Endothelial cell of umbilical vein (primary cell): ENCODE measurements around the gene GNB2.

Source experiments
- CTCF ChIP-seq, 2 donors: IDR thresholded peaks; 1 replicate in 1 of 2; 2 replicates in 1 of 2; pipeline ENCODE4 v1.5.1; 2011; ENCODE audit warnings: low read length in 2 of 2, mild to moderate bottlenecking in 2 of 2, moderate library complexity in 2 of 2, control low read depth in 1 of 2, inconsistent platforms in 1 of 2, low read depth in 1 of 2; ENCODE audit not compliant: insufficient read depth in 1 of 2; ENCODE audit errors: extremely low read depth in 1 of 2
- EZH2 ChIP-seq: IDR thresholded peaks from 2 replicates; pipeline ENCODE4 v1.6.1; 2012; ENCODE audit warnings: borderline replicate concordance, low read depth, mild to moderate bottlenecking, moderate library complexity, low read length, inconsistent platforms; ENCODE audit not compliant: severe bottlenecking
- FOS ChIP-seq: IDR thresholded peaks from 2 replicates; pipeline ENCODE4 v1.6.1; 2011; ENCODE audit warnings: mild to moderate bottlenecking, low read length, moderate library complexity, borderline replicate concordance; ENCODE audit not compliant: insufficient read depth
- GATA2 ChIP-seq: IDR thresholded peaks from 2 replicates; pipeline ENCODE4 v1.7.0; 2011; ENCODE audit warnings: low read depth, mild to moderate bottlenecking, moderate library complexity, mixed read lengths, low read length; ENCODE audit not compliant: insufficient read length, insufficient read depth
- JUN ChIP-seq: IDR thresholded peaks from 2 replicates; pipeline ENCODE4 v1.6.1; 2011; ENCODE audit warnings: borderline replicate concordance, low read depth; ENCODE audit not compliant: insufficient read length, insufficient read depth
- MAX ChIP-seq: IDR thresholded peaks from 2 replicates; pipeline ENCODE4 v1.6.1; 2011; ENCODE audit not compliant: insufficient read depth, insufficient read length
- MYC ChIP-seq: IDR thresholded peaks from one replicate; pipeline ENCODE4 v1.6.1; 2011; ENCODE audit warnings: mild to moderate bottlenecking, low read depth, low read length
- POLR2A ChIP-seq: IDR thresholded peaks from 2 replicates; pipeline ENCODE4 v1.6.1; 2012; ENCODE audit warnings: low read depth, mild to moderate bottlenecking, control low read depth, low read length
- POLR2AphosphoS5 ChIP-seq: IDR thresholded peaks from 2 replicates; pipeline ENCODE4 v1.6.1; 2012; ENCODE audit warnings: low read depth, mild to moderate bottlenecking, control low read depth, low read length, moderate library complexity; ENCODE audit not compliant: insufficient read depth

GRCh38 chr7:100726996-100727761 is 53.6 kb downstream of the GNB2 start:
- TF ChIP-seq CTCF (IDR thresholded peaks at IDR 0.05; ENCODE audit: extremely low read depth in 1 of 2, insufficient read depth in 1 of 2, low read depth in 1 of 2, low read length in 2 of 2) (no peak), EZH2 (no peak), JUN (no peak), POLR2A (no peak), FOS (no peak), MAX (no peak), POLR2AphosphoS5 (no peak), MYC (no peak), GATA2 (no peak)
